ENCODE data around the gene MCF2L2. TPM values are rescaled to one million over a fixed set of nuclear protein-coding genes. Genes with fewer than 3 reads are reported as not detected.

Gene MCF2L2
- total RNA-seq, 4 donors from 2014 or later: 0.16 to 0.66 (median 0.26) TPM

GRCh38 chr3:183295211-183295610 is 133.2 kb downstream of the MCF2L2 start:
- TF ChIP-seq, protein P1, sequence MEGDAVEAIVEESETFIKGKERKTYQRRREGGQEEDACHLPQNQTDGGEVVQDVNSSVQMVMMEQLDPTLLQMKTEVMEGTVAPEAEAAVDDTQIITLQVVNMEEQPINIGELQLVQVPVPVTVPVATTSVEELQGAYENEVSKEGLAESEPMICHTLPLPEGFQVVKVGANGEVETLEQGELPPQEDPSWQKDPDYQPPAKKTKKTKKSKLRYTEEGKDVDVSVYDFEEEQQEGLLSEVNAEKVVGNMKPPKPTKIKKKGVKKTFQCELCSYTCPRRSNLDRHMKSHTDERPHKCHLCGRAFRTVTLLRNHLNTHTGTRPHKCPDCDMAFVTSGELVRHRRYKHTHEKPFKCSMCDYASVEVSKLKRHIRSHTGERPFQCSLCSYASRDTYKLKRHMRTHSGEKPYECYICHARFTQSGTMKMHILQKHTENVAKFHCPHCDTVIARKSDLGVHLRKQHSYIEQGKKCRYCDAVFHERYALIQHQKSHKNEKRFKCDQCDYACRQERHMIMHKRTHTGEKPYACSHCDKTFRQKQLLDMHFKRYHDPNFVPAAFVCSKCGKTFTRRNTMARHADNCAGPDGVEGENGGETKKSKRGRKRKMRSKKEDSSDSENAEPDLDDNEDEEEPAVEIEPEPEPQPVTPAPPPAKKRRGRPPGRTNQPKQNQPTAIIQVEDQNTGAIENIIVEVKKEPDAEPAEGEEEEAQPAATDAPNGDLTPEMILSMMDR (IDR thresholded peaks at IDR 0.05; ENCODE audit: low read depth): no peak

GRCh38 chr3:183293966-183294365 is 134.5 kb downstream of the MCF2L2 start:
- TF ChIP-seq, protein P1 (IDR thresholded peaks at IDR 0.05; ENCODE audit: low read depth): no peak

DNA sequence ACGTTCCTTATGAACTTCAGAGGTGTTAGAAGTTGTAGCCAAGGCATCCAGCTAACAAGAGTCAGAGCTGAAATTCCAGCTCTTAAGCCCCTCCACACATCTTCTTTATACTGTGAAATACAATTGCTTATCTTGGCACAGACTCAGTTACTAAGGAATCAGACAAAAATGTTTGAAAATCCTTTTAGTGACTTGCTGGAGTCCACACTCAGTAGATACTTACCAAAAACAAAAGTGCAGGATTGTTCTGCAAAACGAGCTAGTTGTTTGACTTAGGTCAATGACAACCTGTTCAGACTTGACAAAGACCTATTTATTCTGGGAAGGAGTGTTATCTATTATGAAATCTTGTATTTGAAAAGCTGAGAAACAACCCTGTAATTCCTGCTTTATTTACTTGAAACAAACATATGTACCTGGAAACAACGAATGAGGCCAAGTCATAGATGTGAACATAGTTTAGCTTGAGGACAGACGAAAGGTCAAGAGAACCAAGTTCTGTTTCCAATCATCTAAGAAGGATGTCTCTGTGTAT is 136.9 kb downstream of the MCF2L2 start:
- TF ChIP-seq, protein P1 (IDR thresholded peaks at IDR 0.05; ENCODE audit: low read depth): no peak

DNA sequence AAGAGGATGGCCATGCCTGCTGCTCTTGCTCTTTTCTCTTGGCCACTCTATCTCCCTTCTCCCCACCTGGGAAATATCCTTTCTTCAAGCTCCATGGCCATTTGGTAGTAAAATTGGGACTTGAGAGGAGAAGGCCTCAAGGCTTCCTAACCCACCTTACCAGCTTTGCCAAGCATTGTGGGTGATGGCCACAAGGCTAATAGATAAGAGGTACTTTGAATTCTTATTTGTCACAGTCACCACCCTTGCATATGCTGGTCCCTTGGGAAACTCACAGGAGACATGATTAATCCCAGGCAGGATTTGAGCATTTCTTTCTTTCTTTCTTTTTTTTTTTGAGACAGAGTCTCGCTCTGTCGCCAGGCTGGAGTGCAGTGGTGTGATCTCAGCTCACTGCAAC is 138.2 kb downstream of the MCF2L2 start:
- TF ChIP-seq, protein P1 (IDR thresholded peaks at IDR 0.05; ENCODE audit: low read depth): no peak

GRCh38 chr3:183288117-183288516 is 140.3 kb downstream of the MCF2L2 start:
- TF ChIP-seq, protein P1 (IDR thresholded peaks at IDR 0.05; ENCODE audit: low read depth): no peak

DNA sequence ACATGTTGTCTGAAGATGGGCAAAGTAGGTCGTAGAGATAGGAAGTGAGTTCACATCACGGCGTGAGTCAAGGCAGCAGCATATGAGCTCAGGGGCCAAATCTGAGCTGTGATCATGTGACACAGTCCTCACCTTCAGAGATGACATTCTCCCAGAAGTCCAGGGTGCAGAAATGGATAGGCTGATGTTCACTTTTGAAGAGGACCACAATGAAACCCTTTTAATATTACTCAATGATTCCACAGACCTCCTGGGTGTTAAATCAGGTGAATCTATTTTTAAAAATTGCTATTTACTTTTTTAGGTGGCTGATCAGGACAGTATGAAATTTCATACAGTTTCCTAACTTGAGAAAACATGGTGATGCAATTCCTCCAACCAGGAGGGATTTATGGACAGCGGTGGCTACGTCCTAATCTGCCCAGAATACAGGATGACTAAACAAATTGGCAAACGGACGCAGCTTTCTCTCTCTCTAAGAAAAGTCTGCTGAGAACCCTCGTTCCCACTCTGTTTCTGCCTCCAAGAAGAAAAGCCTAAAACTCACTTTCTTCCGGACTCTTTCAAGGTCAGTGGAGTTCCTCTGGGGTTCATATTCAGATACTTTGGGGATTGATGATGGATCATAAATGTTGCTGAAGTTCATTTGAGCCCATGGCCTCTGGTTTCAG is 141.0 kb downstream of the MCF2L2 start:
- TF ChIP-seq, protein P1 (IDR thresholded peaks at IDR 0.05; ENCODE audit: low read depth): no peak

DNA sequence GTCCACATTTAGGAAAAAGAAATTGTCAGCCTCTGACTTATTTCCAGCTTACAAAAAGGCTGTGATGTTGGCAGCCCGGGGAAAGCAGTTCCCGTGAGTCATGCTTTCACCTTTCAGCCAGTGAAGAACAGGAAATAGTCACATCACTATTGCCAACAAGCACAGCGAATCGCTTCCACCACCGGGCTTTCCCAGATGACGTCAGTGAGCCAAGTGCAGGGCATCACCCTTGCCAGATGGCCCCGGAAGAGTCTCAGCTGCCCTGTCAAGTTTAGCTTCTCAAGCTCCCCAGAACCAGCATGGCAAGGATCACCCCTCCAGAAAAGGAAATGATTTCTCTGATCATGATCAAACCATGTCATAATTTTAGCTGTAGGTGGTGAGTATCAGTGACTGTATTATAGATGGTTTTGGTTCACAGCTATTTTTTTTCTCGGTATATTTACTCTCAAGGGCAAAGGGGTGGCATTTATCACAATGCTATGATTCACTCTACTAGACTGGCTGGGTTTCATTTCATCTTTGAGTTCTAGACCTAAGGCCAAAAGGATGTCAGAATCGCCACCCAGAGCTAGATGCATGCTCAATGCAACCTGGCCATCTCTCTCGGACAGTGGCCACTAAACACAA is 142.5 kb downstream of the MCF2L2 start:
- TF ChIP-seq, protein P1 (IDR thresholded peaks at IDR 0.05; ENCODE audit: low read depth): no peak
